OCI-LY1 (cell line): Measurements from ENCODE around the gene COIL.

ENCODE experiments used
- EZH2 ChIP-seq: fragments of 200-600 bp; sonication (generic), shearing (Covaris generic); IDR thresholded peaks from 2 replicates; pipeline ENCODE4 v1.8.0; 2017; ENCODE audit warnings: borderline replicate concordance, mixed run types, mild to moderate bottlenecking, antibody characterized with exemption, low read length, moderate library complexity, mixed read lengths
- TF ChIP-seq, protein P1 (sequence below): fragments of 200-600 bp; sonication (generic), shearing (Covaris generic); IDR thresholded peaks from 2 replicates; pipeline ENCODE4 v1.5.1; 2017; ENCODE audit warnings: mild to moderate bottlenecking, antibody characterized with exemption, low read length, moderate library complexity, mixed read lengths

DNA sequence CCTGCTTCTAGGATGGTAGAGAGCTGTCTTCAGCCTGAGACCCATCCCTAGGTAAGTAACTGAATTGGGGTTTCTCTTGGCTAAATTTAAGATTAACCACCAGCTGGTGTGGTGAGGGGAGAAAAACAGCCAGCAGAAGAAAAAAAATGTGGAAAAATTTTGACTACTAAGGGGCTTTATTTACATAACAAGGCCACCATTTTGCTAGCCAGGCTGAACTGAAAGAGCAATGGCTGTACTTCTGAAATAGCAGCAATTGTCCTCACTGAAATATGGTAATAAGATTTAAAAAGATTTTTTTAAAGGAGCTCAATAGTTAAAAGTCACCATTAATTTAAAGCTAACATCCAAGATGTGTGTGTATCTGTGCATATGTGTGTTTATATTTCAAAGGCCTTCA lies 34.6 kb downstream of the COIL start:
- TF ChIP-seq, protein P1, sequence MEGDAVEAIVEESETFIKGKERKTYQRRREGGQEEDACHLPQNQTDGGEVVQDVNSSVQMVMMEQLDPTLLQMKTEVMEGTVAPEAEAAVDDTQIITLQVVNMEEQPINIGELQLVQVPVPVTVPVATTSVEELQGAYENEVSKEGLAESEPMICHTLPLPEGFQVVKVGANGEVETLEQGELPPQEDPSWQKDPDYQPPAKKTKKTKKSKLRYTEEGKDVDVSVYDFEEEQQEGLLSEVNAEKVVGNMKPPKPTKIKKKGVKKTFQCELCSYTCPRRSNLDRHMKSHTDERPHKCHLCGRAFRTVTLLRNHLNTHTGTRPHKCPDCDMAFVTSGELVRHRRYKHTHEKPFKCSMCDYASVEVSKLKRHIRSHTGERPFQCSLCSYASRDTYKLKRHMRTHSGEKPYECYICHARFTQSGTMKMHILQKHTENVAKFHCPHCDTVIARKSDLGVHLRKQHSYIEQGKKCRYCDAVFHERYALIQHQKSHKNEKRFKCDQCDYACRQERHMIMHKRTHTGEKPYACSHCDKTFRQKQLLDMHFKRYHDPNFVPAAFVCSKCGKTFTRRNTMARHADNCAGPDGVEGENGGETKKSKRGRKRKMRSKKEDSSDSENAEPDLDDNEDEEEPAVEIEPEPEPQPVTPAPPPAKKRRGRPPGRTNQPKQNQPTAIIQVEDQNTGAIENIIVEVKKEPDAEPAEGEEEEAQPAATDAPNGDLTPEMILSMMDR: no peak
- TF ChIP-seq EZH2: no peak
